Spleen (tissue), 7 donors: Measurements from ENCODE around the gene MADD.

Experiments
- POLR2A ChIP-seq, 3 donors: fragments of 450-650 bp; IDR thresholded peaks; one replicate each; pipeline ENCODE4 v1.5.1; 2017; ENCODE audit warnings: antibody characterized with exemption in 3 of 3, mild to moderate bottlenecking in 1 of 3
- TF ChIP-seq, protein P1 (sequence below), 11 experiments: fragments of 200-600 bp in 7 of 11; fragments of 450-650 bp in 4 of 11; sonication (generic) in 4 of 11; IDR thresholded peaks in 8 of 11; conservative IDR thresholded peaks in 3 of 11; 1 replicate in 7 of 11; 2 replicates in 4 of 11; pipeline versions ENCODE4 v1.4.0 to v1.8.0; 2016 to 2021; ENCODE audit warnings: antibody characterized with exemption in 11 of 11, inconsistent platforms in 4 of 11, mild to moderate bottlenecking in 1 of 11
- donor health status: DM: no; HTN: no; CAD: no; lungs with moderate emphysema.
- donor health status: DM: no; HTN: no; CAD: no.
- donor health status: DM: no; HTN: no; CAD: no.

DNA sequence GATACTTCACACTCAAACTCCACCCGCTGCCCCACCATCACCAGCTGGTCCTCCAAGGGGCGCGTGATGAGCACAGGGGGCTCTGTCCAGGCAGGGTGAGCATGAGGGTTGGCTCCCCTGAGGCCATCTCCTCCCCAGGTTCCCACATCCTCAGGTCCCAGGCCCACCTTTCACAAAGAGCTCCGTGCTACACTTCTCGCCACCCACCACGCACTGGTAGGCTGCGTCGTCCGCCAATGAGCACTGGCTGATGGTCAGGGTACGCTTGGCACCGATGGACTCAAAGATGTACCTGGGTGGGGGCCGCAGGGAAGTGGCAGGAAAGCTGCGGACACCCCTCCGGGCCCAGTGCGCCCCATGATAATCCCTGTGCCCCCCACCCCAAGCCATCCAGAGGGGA, 72.9 kb downstream of the MADD start:
- TF ChIP-seq, protein P1, sequence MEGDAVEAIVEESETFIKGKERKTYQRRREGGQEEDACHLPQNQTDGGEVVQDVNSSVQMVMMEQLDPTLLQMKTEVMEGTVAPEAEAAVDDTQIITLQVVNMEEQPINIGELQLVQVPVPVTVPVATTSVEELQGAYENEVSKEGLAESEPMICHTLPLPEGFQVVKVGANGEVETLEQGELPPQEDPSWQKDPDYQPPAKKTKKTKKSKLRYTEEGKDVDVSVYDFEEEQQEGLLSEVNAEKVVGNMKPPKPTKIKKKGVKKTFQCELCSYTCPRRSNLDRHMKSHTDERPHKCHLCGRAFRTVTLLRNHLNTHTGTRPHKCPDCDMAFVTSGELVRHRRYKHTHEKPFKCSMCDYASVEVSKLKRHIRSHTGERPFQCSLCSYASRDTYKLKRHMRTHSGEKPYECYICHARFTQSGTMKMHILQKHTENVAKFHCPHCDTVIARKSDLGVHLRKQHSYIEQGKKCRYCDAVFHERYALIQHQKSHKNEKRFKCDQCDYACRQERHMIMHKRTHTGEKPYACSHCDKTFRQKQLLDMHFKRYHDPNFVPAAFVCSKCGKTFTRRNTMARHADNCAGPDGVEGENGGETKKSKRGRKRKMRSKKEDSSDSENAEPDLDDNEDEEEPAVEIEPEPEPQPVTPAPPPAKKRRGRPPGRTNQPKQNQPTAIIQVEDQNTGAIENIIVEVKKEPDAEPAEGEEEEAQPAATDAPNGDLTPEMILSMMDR (IDR thresholded peaks at IDR 0.05 in 8 of 11, conservative IDR thresholded peaks at IDR 0.05 in 3 of 11): no peak
- TF ChIP-seq POLR2A (IDR thresholded peaks at IDR 0.05): no peak
